ENCODE results near the gene NDFIP2.

GRCh38 chr13:79534596-79534995 is 53.6 kb downstream of the NDFIP2 start:
- TF ChIP-seq CTCF (optimal IDR thresholded peaks at IDR 0.05 in 1 of 3, IDR thresholded peaks at IDR 0.05 in 1 of 3, conservative IDR thresholded peaks at IDR 0.05 in 1 of 3; ENCODE audit: extremely low read depth in 1 of 3, insufficient read depth in 2 of 3, low read length in 3 of 3) = no peak
- TF ChIP-seq EZH2 (IDR thresholded peaks at IDR 0.05; ENCODE audit: low read length) = no peak
